T-helper 1 cell treated with Interleukin-12 subunit alpha and Interleukin-12 subunit beta and Interleukin-4 antibody, amounts not matched to agents 30 μg/mL and 1 μg/mL, for 36 hours (primary cell): ENCODE data around the gene CSTPP1.

Experiments
- H3K27ac Mint-ChIP-seq: one replicate; pipeline ENCODE4 v1.8.0; 2021; ENCODE audit warnings: mild to moderate bottlenecking, mixed read lengths
- H3K27me3 Mint-ChIP-seq: one replicate; pipeline ENCODE4 v1.8.0; 2021; ENCODE audit warnings: low read depth, mixed read lengths
- H3K36me3 Mint-ChIP-seq: one replicate; pipeline ENCODE4 v1.8.0; 2021; ENCODE audit warnings: low read depth, mixed read lengths
- H3K4me1 Mint-ChIP-seq: one replicate; pipeline ENCODE4 v1.8.0; 2021; ENCODE audit warnings: low read depth, mixed read lengths
- H3K4me3 Mint-ChIP-seq: one replicate; pipeline ENCODE4 v1.8.0; 2021; ENCODE audit warnings: mild to moderate bottlenecking, moderate library complexity, mixed read lengths
- H3K9me3 Mint-ChIP-seq: one replicate; pipeline ENCODE4 v1.8.0; 2021; ENCODE audit warnings: mixed read lengths

Gene CSTPP1

GRCh38 chr11:46900091-46900746 is 36.3 kb upstream of the CSTPP1 start:
- Mint-ChIP-seq H3K4me3 (no peak overlapping the region), H3K9me3 (no peaks in the 10 kb centered on the region), H3K4me1 (no peaks in the 10 kb centered on the region), H3K36me3 (no peaks in the 10 kb centered on the region), H3K27me3 (peaks cover 4% of the 10 kb centered on the region), H3K27ac (no peak overlapping the region)

GRCh38 chr11:46901156-46901555 is 35.4 kb upstream of the CSTPP1 start:
- Mint-ChIP-seq H3K4me1 (no peaks in the 10 kb centered on the region), H3K4me3 (no peak overlapping the region), H3K9me3 (no peaks in the 10 kb centered on the region), H3K27me3 (peaks cover 8% of the 10 kb centered on the region), H3K36me3 (no peaks in the 10 kb centered on the region), H3K27ac (no peak overlapping the region)

DNA sequence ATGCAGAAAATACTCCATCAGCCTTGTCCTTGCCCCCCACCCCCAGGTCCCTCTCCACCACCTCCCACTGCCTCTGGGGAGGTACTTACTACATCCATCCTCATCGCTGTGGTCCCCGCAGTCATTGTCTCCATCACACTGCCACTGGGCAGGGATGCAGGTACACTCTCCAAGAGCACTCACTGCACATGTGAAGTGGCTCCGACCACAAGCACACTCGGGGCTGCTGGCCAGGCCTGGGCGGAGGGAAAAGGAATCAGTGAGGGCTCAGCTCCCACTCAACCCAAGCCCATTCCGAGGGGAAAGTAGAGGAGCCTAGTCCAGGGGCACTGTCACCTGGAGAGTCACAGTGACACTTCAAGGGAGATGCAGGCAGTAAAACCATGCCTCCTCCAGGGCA is 33.9 kb upstream of the CSTPP1 start:
- Mint-ChIP-seq H3K27me3 (peaks cover 8% of the 10 kb centered on the region), H3K4me3 (no peak overlapping the region), H3K36me3 (no peaks in the 10 kb centered on the region), H3K27ac (no peak overlapping the region), H3K9me3 (no peaks in the 10 kb centered on the region), H3K4me1 (no peaks in the 10 kb centered on the region)

- Mint-ChIP-seq H3K4me3 (no peak overlapping the region), H3K9me3 (no peaks in the 10 kb centered on the region), H3K27me3 (peaks cover 12% of the 10 kb centered on the region), H3K4me1 (no peaks in the 10 kb centered on the region), H3K27ac (no peak overlapping the region), H3K36me3 (no peaks in the 10 kb centered on the region)
These were observed 32.7 kb upstream of the CSTPP1 start for GRCh38 chr11:46903846-46904245.

DNA sequence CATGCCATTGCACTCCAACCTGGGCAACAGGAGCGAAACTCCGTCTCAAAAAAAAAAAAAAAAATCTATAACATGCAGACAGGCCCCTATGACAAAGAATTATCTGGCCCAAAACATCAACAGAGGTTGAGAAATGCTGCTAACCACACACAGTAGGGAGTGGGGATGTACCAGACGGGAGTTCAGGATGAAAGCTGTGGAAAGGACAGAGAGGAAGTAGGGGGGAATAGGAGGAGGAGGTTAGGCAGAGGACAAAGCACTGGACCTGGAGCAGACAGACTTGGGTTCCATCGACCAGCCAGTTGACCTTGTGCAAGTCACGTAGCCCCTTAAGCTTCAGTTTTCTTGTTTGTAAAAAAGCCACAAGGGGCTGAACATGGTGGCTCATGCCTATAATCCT is 30.8 kb upstream of the CSTPP1 start:
- Mint-ChIP-seq H3K4me1 (no peaks in the 10 kb centered on the region), H3K27ac (no peak overlapping the region), H3K4me3 (no peak overlapping the region), H3K36me3 (no peaks in the 10 kb centered on the region), H3K9me3 (no peaks in the 10 kb centered on the region), H3K27me3 (peaks cover 17% of the 10 kb centered on the region)

GRCh38 chr11:46906609-46907041 is 29.9 kb upstream of the CSTPP1 start:
- Mint-ChIP-seq H3K9me3 (no peaks in the 10 kb centered on the region), H3K4me3 (no peak overlapping the region), H3K27ac (peak overlapping the region; percentile 22), H3K27me3 (peaks cover 18% of the 10 kb centered on the region), H3K36me3 (no peaks in the 10 kb centered on the region), H3K4me1 (no peaks in the 10 kb centered on the region)

DNA sequence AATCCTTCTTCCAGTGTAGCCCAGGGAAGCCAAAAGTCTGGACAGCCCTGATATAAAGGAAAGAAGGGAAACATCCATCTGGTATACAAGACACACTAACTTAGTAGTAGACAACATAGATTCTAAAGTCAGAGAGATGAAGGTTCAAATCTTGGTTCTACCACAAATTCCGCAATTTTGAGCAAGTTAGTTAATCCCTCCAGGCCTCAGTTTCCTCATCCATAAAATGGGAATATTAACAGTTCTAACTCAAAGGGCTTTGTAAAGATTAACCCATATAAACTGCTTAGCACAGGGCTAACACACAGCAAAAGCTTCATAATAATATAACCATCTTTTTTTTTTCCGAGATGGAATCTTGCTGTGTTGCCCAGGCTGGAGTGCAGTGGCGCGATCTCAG is 29.0 kb upstream of the CSTPP1 start:
- Mint-ChIP-seq H3K4me3 (no peak overlapping the region), H3K4me1 (no peaks in the 10 kb centered on the region), H3K9me3 (no peaks in the 10 kb centered on the region), H3K27me3 (peaks cover 25% of the 10 kb centered on the region), H3K27ac (no peak overlapping the region), H3K36me3 (no peaks in the 10 kb centered on the region)

- no peak overlapping the region for H3K27ac Mint-ChIP-seq
- H3K4me3 Mint-ChIP-seq = no peak overlapping the region
- no peaks in the 10 kb centered on the region for H3K36me3 Mint-ChIP-seq
- H3K4me1 Mint-ChIP-seq = peaks cover 9% of the 10 kb centered on the region
- H3K9me3 Mint-ChIP-seq = no peaks in the 10 kb centered on the region
- peaks cover 68% of the 10 kb centered on the region for H3K27me3 Mint-ChIP-seq
These were observed 23.9 kb upstream of the CSTPP1 start for GRCh38 chr11:46912526-46913150.

- no peak overlapping the region for H3K27ac Mint-ChIP-seq
- H3K4me3 Mint-ChIP-seq = no peak overlapping the region
- no peaks in the 10 kb centered on the region for H3K9me3 Mint-ChIP-seq
- peaks cover 71% of the 10 kb centered on the region for H3K27me3 Mint-ChIP-seq
- H3K36me3 Mint-ChIP-seq = no peaks in the 10 kb centered on the region
- peaks cover 9% of the 10 kb centered on the region for H3K4me1 Mint-ChIP-seq
These were observed 23.1 kb upstream of the CSTPP1 start for GRCh38 chr11:46913484-46913883.

DNA sequence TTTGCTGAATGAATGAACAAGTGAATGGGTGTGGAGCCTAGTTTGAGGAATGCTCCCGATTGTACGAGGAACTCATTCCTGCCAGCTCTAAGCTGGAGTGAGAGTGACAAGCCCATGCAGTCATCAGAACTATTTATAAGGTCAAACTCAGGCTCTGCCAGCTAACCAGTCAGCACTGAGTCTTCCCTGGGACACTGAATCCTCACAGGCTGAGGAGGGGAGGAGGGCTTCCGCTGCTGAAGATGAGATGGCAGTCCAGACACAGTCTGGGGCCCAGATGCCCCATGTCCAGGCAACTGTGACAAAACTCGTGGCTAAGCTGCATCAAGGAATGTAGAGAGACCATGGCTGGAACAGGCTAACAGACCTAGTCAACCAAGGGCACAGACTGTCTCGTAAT is 22.2 kb upstream of the CSTPP1 start:
- Mint-ChIP-seq H3K4me1 (peaks cover 15% of the 10 kb centered on the region), H3K9me3 (no peaks in the 10 kb centered on the region), H3K36me3 (peaks cover 1% of the 10 kb centered on the region), H3K27me3 (peaks cover 73% of the 10 kb centered on the region), H3K27ac (no peak overlapping the region), H3K4me3 (no peak overlapping the region)

- Mint-ChIP-seq H3K4me3 (no peak overlapping the region), H3K36me3 (peaks cover 1% of the 10 kb centered on the region), H3K27me3 (peaks cover 78% of the 10 kb centered on the region), H3K27ac (no peak overlapping the region), H3K4me1 (peaks cover 21% of the 10 kb centered on the region), H3K9me3 (no peaks in the 10 kb centered on the region)
These were observed 21.7 kb upstream of the CSTPP1 start for GRCh38 chr11:46914910-46915309.

- Mint-ChIP-seq H3K27me3 (peaks cover 73% of the 10 kb centered on the region), H3K9me3 (no peaks in the 10 kb centered on the region), H3K27ac (no peak overlapping the region), H3K4me3 (peak overlapping the region; percentile 61), H3K4me1 (peaks cover 23% of the 10 kb centered on the region), H3K36me3 (peaks cover 1% of the 10 kb centered on the region)
These were observed 20.1 kb upstream of the CSTPP1 start for GRCh38 chr11:46916286-46917108.

GRCh38 chr11:46917109-46917761 is 19.3 kb upstream of the CSTPP1 start:
- Mint-ChIP-seq H3K27ac (no peak overlapping the region), H3K4me3 (peak overlapping the region; percentile 61), H3K9me3 (no peaks in the 10 kb centered on the region), H3K36me3 (peaks cover 1% of the 10 kb centered on the region), H3K4me1 (peaks cover 23% of the 10 kb centered on the region), H3K27me3 (peaks cover 69% of the 10 kb centered on the region)

- Mint-ChIP-seq H3K4me1 (peaks cover 23% of the 10 kb centered on the region), H3K27ac (no peak overlapping the region), H3K9me3 (no peaks in the 10 kb centered on the region), H3K4me3 (peak overlapping the region; percentile 46), H3K27me3 (peaks cover 64% of the 10 kb centered on the region), H3K36me3 (peaks cover 1% of the 10 kb centered on the region)
These were observed 18.8 kb upstream of the CSTPP1 start for GRCh38 chr11:46917762-46918082.
